Activated CD4-positive, alpha-beta T cell treated with anti-CD3 and anti-CD28 coated beads, Interleukin-2, amount 50 U/mL, for 1 hour (primary cell): ENCODE measurements around the gene LLCFC1.

Experiments
- DNase-seq: peaks from one replicate; pipeline ENCODE4 v3.0.0-alpha.2; 2020

LLCFC1 gene

DNA sequence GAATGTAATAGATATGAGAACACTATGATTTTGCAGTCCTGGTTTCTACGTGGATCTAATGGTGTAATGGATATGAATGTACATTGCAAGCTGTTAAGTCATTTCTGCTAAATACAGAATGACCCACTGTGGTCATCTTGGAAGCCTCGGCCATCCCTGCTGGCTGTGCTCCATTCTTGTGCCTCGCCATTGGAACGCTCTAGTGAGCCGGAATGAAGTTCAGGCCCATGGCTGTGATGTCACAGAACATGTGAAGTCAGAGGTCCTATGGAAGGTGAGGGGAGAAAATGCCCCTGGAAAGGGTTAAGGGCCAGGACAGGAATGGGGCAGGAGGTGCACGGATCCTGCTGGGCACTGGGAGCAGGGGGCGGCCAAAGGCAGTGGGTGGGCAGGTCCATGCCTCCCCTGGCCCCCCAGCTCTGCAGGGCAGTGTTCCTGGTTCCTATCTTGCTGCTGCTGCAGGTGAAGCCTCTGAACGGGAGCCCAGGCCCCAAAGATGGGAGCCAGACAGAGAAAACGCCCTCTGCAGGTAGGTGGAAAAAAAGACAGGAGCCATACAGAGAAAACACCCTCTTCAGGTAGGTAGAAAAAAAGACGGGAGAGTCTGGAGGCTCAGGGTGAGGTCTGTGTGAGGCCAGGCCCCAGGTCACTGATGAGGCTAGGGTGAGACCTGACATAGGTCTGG, at the start of gene LLCFC1:
LLCFC1 (plus strand) TSS at position 259 of the 685 bp plus-strand sequence; CDS start at position 397, 138 bp downstream.
- no peak for DNase-seq

DNA sequence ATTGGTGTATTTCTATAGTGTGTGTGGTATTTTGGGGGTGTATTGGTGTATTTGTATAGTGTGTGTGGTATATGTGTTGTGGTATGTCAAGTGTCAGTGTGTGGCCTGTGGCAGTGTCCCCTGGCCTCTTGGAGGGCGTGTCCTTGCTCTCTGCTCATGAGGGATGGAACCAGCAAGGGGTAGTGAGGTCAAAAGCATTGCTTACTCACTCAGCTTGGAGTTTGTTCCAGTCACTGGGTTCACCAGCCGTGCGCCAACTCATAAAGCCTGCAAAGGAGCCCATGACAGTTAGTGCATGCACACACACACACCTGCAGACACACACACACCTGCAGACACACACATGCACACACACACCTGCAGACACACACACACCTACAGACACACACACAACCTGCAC, 49.5 kb upstream of the LLCFC1 start:
- no peak for DNase-seq

DNA sequence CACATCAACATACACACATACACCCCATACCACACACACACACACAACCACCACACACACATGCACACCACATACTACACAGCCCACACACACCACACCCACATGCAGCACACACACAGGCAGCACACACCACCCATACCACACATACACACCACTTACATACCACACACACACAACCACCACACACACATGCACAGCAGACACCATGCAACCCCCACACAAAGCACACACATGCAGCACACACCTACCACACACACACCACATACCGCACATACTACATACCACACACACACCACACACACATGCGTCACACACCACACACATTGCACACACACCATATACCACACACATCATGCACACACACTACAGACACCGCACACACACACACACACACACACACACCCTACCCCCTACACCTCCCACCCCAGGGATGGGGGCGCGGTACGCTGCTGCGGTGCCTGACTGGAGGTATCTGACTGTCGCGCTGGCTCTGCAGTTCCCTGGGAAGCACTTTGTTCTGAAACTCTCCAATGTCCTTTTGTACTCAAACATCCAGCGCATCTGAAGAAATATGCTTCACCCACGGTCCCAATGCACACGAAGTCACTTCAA, 48.3 kb upstream of the LLCFC1 start:
- DNase-seq = no peak

DNA sequence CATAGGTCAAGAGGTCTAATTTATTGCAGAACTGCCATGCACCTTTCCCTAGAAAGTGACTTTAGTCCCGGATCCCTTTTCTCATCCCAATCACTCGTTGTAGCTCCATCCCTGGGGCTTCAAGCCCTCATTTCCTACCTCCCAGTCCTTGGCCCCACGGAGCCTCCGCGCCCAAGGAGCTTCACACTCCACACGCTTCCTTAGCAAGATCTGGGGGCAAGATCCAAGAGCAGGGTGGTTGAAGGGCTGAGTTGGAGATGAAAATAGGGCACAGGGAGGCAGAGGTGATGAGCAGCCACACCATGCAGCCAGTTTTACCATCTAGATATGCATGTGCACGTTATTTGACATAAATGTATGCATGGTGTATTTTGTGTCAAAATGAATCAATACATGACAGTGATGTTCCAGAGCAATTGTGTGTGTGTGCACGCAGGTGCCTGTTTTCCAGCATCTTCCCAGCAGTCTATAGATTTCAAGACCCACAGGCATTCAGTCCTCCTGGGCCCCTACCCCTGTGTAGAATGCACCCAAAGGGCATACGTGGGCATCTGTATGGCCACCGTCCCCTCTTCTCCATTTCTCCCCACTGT, 47.7 kb upstream of the LLCFC1 start:
- no peak for DNase-seq

GRCh38 chr7:142892951-142893350, 46.3 kb upstream of the LLCFC1 start:
- DNase-seq = no peak

DNA sequence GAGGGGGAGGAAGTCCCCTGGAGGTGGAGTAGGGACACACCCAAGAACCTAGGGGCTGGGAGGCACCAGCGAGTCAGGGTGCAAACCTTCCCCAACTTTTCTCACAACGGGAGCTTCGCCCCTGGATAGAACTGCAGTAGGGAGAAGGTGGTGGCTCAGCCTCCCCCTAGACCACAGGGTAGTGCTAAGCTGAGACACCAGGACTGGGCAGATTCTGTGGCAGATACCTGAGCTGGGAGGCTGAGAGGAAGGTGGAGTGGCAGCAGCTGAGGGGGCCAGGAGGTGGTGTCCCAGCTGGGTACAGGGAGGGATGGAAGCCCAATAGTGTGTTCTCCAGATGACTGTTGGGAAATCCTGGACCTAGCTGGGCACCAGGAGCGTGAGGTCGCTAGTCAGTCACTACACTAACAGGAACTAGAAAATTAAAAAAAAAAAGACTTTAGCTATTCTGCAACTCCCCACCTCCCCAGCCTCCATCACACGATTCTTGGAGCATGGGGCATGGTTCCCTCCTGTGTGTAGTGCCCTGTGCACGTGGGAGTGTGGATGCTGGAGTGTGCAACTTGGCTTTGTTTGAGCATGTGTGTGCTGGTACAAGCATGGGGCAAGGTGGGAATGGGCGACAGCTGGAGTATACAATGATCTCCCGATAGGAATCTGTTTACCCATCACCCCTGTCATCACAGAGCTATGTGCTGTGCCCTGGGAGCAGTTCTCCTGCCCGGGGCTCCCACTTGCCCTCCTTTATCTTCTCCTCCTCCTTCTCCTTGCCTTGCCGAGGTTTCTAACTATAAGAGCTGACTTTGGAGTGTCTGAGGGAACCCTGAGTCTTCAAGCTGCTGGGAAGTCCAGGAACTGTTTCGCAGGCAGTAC, 44.9 kb upstream of the LLCFC1 start:
- DNase-seq = no peak

GRCh38 chr7:142894985-142895593, 44.2 kb upstream of the LLCFC1 start:
- DNase-seq = no peak

- DNase-seq = no peak
These were observed 43.1 kb upstream of the LLCFC1 start for GRCh38 chr7:142896151-142896550.

- no peak for DNase-seq
These were observed 42.4 kb upstream of the LLCFC1 start for GRCh38 chr7:142896741-142897379.

GRCh38 chr7:142897691-142898090, 41.6 kb upstream of the LLCFC1 start:
- no peak for DNase-seq

DNA sequence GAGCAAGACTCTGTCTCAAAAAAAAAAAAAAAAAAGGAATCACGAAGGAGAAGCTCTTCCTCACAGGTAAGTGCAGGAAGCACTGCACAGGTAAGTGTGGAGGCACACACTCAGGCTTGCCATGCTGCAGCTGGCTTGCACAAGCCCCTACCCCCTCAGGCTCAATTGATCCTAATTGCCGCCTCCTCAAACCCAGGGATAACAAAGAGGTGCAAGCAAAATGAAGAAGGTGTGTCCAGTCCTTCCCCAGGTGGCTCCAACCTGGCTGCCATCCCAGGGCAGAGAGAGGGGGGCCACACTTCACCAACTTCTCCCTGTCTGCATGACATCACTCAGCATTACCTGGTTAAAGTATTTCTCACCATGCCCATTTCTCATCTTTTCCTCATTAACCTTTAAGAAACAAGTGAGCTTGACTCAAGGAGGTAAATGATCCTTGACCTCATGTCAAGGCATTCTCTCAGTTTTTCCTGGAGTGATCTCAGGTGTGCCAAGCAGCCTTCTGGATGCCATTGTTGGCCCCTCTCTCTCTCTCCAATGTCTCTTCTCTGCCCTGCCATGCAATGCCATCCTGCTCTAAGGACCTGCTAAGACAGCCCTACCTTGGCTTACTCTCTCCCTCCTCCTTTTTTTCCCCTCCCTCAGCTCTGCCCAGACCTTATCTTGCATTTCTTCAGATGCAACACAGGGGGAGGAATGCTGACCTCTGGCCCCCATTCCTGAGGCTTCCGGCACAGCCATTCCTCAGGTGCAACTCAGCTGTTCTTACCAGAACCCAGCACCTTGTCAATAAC, 40.7 kb upstream of the LLCFC1 start:
- DNase-seq = no peak

GRCh38 chr7:142899661-142900060, 39.6 kb upstream of the LLCFC1 start:
- no peak for DNase-seq

GRCh38 chr7:142901426-142902259, 37.6 kb upstream of the LLCFC1 start:
- no peak for DNase-seq

DNA sequence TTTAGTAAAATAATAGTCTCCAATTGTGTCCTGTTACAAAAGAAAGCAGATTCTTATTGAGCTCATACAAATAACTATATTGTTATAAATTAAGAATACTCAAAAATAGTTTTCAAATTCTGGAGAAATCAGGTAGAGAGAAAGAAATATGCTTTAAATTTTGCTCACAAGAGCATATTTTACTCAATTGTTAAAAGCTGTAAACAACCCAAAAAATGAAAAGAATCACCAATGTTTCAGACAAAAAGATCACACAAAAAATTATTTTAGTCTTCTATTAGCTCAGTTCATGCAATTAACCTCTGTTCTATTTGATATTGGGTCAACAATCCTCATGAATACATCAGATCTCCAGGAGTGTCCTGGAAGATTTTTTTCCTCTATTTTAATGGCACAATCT, 35.2 kb upstream of the LLCFC1 start:
- no peak for DNase-seq

DNA sequence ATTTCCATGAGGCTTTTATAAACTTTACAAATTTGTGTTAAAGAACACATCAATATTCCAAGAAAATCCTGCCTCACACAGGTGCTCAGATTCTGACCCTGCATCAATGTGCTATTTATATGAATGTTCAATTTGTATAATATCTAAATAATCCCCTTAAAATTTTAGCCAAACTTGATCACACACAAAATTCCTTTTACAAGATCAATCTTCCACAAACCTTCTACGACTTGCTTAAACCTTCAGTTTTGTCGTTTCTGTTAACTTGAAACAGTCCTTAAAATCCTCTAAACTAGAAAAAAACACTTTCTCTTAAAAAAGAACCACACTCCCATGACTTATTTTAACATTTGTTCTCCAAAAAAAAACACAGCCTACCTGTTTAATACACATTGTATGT, 33.5 kb upstream of the LLCFC1 start:
- DNase-seq = no peak

- DNase-seq = no peak
These were observed 32.6 kb upstream of the LLCFC1 start for GRCh38 chr7:142906643-142907042.

GRCh38 chr7:142908290-142908689, 31.0 kb upstream of the LLCFC1 start:
- no peak for DNase-seq

DNA sequence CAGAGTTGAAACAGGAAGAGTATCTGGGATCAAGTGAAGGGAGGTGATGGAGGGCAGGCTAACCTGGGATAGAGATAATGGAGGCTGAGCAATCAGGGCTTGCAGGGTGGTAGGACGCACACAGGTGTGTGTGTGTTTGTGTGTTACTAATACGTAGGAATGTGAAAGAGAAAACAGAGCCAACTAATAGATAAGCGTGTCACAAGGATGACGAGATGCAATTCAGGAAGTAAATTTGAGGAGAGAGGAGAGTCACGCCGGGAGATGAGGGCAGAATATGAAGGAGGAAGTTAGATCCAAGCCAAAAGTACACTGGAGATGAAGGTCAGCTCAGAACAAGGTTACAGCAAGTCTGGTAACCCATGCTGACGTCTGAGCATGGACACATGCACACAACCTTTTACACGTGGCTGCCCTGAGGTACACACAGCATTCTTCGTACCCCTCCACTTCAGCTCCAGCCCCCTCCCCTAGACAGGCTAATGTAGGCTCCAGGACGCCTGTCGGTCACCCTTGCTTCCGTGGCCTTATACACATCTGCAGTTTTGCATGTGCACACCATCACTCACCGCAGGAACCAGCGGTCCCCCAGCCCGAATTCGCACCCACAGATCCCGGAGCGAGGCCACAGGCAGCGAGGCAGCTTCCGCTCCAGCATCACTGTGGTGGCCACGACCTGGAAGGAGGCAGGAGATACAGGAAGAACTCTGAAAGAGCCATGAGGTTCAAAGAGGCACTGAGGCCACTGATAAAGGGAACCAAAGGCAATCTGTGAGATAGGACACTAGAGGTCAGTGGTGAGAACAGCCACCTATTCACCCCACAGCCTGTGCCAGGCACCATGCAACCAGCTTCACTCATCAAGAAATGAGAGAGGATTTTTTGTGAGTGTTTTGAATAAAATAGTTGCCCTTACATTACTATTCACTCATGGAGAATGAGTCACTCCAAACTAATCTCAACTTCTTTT, 30.1 kb upstream of the LLCFC1 start:
- no peak for DNase-seq

GRCh38 chr7:142910031-142910433, 29.3 kb upstream of the LLCFC1 start:
- no peak for DNase-seq
